NCI-H82 treated with DMSO at 0.1 percent for 48 hours (cell line): Measurements from ENCODE around the gene TNXB.
"Not testable (repeated sequence)": the region's sequence is repeated elsewhere in the genome, so short reads cannot be mapped to it uniquely, and the experiment has no call there.

Source experiments
- DNase-seq: peaks from one replicate; lab custom pipeline; 2025; ENCODE audit not compliant: unreplicated experiment; lab: John Stamatoyannopoulos, UW

The TNXB gene

GRCh38 chr6:32109114-32109764 lies at the start of gene TNXB:
Gene TNXB, minus strand, starts transcription at chr6:32109338. Its CDS starts 11,140 bp downstream, at chr6:32098198.
- no peak for DNase-seq

GRCh38 chr6:32158052-32158451 lies 48.9 kb upstream of the TNXB start:
- DNase-seq = no peak

- DNase-seq = no peak
Measured at GRCh38 chr6:32156891-32157290, 47.8 kb upstream of the TNXB start.

- DNase-seq = peak; percentile 53
Measured at GRCh38 chr6:32154514-32155161, 45.5 kb upstream of the TNXB start.

GRCh38 chr6:32153564-32154513 lies 44.7 kb upstream of the TNXB start, which contains the start of gene PPT2:
Gene PPT2, plus strand, starts transcription at chr6:32154141. Its CDS starts 454 bp downstream, at chr6:32154595.
- peak; percentile 89 for DNase-seq

- DNase-seq = peak; percentile 50
Measured at GRCh38 chr6:32152769-32153563, 43.8 kb upstream of the TNXB start.

GRCh38 chr6:32151863-32152768 lies 43.0 kb upstream of the TNXB start, which contains the start of gene PRRT1:
Gene PRRT1, minus strand, starts transcription at chr6:32151939. Its CDS starts 112 bp downstream, at chr6:32151827.
- no peak for DNase-seq

GRCh38 chr6:32151181-32151862 lies 42.2 kb upstream of the TNXB start:
- peak; percentile 62 for DNase-seq

GRCh38 chr6:32149932-32150870 lies 41.1 kb upstream of the TNXB start:
- no peak for DNase-seq

GRCh38 chr6:32149092-32149755 lies 40.1 kb upstream of the TNXB start:
- no peak for DNase-seq

- DNase-seq = no peak
Measured at GRCh38 chr6:32148289-32149091, 39.4 kb upstream of the TNXB start.

- DNase-seq = no peak
Measured at GRCh38 chr6:32147401-32148132, 38.4 kb upstream of the TNXB start.

- DNase-seq = no peak
Measured at GRCh38 chr6:32146687-32147086, 37.5 kb upstream of the TNXB start.

- DNase-seq = no peak
Measured at GRCh38 chr6:32146287-32146686, 37.1 kb upstream of the TNXB start.

- DNase-seq = not testable (repeated sequence)
Measured at GRCh38 chr6:32144238-32144637, 35.1 kb upstream of the TNXB start.
